ENCODE data around the gene TNIP2. TPM values are rescaled to one million over a fixed set of nuclear protein-coding genes. Genes with fewer than 3 reads are reported as not detected.

TNIP2 gene
- total RNA-seq, 1 donor from 2014 or later, result 13.1 TPM

Other genes starting within 250 kb of the TNIP2 start
- 10.6 TPM for gene FAM193A, start 219.7 kb downstream of the TNIP2 start, total RNA-seq
- 59.8 TPM for gene SH3BP2, start 36.7 kb upstream of the TNIP2 start, total RNA-seq
- gene ADD1, start 87.5 kb upstream of the TNIP2 start, total RNA-seq, result 113 TPM
- gene NOP14, start 207.1 kb upstream of the TNIP2 start, total RNA-seq, result 18.7 TPM
- 3.2 TPM for gene GRK4, start 207.2 kb upstream of the TNIP2 start, total RNA-seq